GM12891 (cell line): ENCODE results near the gene VAV2.

Source experiments
- DNase-seq: peaks from one replicate; pipeline ENCODE4 v3.0.0; 2011; ENCODE audit warnings: low spot score; ENCODE audit not compliant: insufficient read length
- FAIRE-seq: peaks from 2 replicates; lab custom pipeline; 2011; peaks lifted over from hg19 to GRCh38; lab: Jason Lieb, UNC
- PAX5 ChIP-seq: IDR thresholded peaks from 2 replicates; pipeline ENCODE4 v1.6.1; 2011; ENCODE audit warnings: low read length, moderate library complexity, mild to moderate bottlenecking; ENCODE audit not compliant: insufficient read depth, severe bottlenecking
- POLR2A ChIP-seq: IDR thresholded peaks from 2 replicates; pipeline ENCODE4 v1.6.1; 2011; ENCODE audit warnings: low read depth, low read length, control low read depth
- POLR2AphosphoS5 ChIP-seq: IDR thresholded peaks from 2 replicates; pipeline ENCODE4 v1.6.1; 2011; ENCODE audit warnings: low read depth, low read length, control low read depth
- POU2F2 ChIP-seq: IDR thresholded peaks from 2 replicates; pipeline ENCODE4 v1.6.1; 2011; ENCODE audit warnings: low read depth, mild to moderate bottlenecking, control low read depth, low read length, moderate library complexity
- SPI1 ChIP-seq: IDR thresholded peaks from 2 replicates; pipeline ENCODE4 v1.6.1; 2011; ENCODE audit warnings: low read depth, low read length, control low read depth
- TAF1 ChIP-seq: IDR thresholded peaks from 2 replicates; pipeline ENCODE4 v1.6.1; 2011; ENCODE audit warnings: low read depth, low read length, control low read depth

The VAV2 gene

GRCh38 chr9:133953621-133953975 lies 38.5 kb downstream of the VAV2 start:
- DNase-seq = no peak
- TF ChIP-seq PAX5 = no peak
- no peak for TF ChIP-seq SPI1
- TF ChIP-seq POLR2AphosphoS5 = no peak
- no peak for TF ChIP-seq POLR2A
- TF ChIP-seq TAF1 = no peak
- no peak for TF ChIP-seq POU2F2
- no peak for FAIRE-seq

DNA sequence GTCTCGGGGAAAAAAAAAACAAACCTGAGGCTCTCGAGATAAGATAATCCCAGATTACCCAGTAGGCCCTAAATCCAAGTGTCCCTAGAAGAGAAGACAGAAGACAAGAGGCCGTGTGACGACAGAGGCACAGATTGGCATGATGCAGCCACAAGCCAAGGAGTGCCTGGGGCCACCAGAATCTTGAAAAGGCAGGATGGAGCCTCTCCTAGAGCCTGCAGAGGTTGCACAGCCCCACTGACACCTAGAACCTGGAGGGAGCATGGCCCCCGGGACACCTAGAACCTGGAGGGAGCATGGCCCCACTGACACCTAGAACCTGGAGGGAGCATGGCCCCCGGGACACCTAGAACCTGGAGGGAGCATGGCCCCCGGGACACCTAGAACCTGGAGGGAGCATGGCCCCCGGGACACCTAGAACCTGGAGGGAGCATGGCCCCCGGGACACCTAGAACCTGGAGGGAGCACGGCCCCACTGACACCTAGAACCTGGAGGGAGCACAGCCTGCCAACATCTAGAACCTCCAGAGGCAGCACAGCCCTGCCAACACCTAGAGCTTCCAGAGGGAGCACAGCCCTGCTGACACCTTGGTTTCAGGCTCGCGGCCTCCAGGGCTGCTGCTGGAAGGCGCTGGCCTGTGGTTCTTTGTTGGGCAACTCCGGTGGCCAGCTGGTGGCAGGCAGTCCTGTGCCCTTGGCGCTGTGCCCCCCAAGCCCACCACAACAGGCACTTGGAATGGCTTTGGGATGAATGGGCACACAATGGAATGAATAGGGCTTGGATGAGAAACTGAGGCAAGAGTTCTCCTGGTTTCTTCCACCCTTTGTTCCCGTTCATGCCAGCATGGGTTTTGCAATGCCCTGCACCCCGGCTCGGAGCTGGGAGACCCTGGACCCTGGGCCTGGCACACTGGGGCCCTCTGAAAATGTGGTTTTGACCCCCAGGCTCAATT lies 39.2 kb downstream of the VAV2 start:
- DNase-seq (no peak), FAIRE-seq (no peak)
- TF ChIP-seq POLR2A (no peak), POU2F2 (no peak), PAX5 (no peak), POLR2AphosphoS5 (no peak)

DNA sequence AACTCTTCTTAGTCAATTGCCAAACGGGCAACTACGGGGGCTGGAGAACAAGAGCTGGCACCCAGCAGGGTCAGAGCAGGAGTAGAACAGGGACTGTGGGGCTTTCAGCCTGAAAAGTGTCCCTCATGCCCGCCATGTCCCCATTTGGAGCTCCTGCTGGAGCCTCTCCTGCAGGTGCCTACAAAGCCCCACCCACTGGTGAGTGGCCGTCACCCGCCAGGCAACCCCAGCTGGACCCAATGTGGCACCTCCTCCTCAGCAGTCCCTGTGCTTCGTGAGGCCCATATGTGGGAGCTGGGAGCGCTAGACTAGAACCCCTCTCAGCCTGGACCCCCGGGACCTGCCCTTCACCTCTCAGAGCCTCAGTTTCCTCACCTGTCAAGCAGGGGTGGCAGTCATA lies 40.9 kb downstream of the VAV2 start:
- DNase-seq (no peak), FAIRE-seq (no peak)
- TF ChIP-seq PAX5 (no peak), TAF1 (no peak), SPI1 (no peak), POU2F2 (no peak), POLR2A (no peak), POLR2AphosphoS5 (no peak)

GRCh38 chr9:133950629-133951111 lies 41.5 kb downstream of the VAV2 start:
- DNase-seq (no peak), FAIRE-seq (no peak)
- no peak for TF ChIP-seq POLR2A
- TF ChIP-seq POLR2AphosphoS5 = no peak
- TF ChIP-seq POU2F2 = no peak
- no peak for TF ChIP-seq TAF1
- no peak for TF ChIP-seq SPI1
- TF ChIP-seq PAX5 = no peak

- DNase-seq (no peak), FAIRE-seq (no peak)
- TF ChIP-seq POLR2AphosphoS5 (no peak), POU2F2 (no peak), SPI1 (no peak), TAF1 (no peak), POLR2A (no peak), PAX5 (no peak)
These were observed 41.9 kb downstream of the VAV2 start for GRCh38 chr9:133950192-133950591.

- FAIRE-seq = no peak
- TF ChIP-seq PAX5 = no peak
- TF ChIP-seq SPI1 = no peak
- TF ChIP-seq TAF1 = no peak
- TF ChIP-seq POU2F2 = no peak
- no peak for TF ChIP-seq POLR2AphosphoS5
- no peak for TF ChIP-seq POLR2A
- DNase-seq = no peak
These were observed 42.5 kb downstream of the VAV2 start for GRCh38 chr9:133949486-133950061.

DNA sequence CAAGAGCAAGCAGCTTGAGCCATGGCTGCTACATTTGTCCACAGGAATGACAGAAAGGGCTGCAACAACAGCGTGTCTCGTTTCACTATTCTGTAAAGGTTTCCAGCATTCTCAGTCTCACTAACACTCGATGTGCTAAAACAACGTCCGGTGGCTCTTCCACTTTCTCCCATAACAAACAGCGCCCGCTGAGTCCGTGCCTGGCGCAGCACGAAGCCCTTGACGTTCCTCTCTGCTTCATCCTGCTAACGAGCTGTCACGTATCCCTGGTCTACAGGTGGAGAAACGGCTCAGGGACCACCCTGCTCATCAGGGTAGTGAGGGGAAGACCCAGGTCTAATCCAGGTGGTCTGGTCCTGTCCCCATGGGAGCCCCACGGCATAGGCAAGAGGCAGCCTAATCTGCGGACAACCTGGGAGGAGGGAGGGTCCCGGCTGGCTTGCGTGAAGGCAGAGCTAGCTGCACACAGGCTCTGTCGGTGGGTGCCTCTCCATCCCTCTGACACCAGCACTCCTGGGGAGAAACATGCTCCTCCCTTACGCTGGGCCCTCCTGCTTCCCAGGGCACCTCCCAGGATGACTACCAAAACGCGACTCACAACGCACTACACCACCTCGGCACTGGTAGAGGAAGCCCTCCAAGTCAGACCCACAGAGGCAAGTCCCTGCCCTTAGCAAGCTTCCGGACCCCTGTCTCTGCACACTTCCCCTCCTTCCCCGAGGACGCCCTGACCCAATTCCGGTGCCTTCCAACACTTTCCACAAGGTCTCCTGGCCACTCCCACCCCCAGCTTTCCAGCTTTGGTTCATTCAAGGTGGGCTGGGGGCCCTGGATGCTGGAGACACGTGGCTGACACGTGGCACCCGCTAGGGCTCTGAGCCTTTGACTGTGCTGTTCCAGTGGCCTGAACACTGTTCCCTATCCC lies 43.3 kb downstream of the VAV2 start:
- DNase-seq (no peak), FAIRE-seq (peak; percentile 31)
- no peak for TF ChIP-seq TAF1
- TF ChIP-seq POLR2AphosphoS5 = no peak
- TF ChIP-seq POU2F2 = no peak
- no peak for TF ChIP-seq SPI1
- no peak for TF ChIP-seq PAX5
- no peak for TF ChIP-seq POLR2A

DNA sequence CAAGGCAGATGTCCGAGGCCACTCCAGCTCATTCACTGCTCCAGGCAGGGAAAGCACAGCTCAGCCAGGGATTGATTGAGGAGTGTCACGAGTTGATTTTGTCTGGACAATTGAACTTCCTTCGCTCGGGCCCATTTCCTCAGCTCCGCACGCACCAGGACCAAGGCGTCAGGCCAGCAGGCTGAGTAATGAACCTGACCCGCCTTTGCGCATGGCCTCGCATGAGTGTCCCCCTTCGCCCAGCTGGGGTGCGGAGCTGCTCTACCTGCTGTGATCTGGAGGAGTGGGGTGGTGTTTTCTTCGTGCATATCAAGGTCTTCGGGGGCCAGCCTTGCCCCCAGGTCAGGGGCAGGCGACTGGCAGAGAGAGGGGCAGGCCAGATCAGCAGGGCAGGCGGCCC lies 44.0 kb downstream of the VAV2 start:
- no peak for DNase-seq
- TF ChIP-seq POU2F2 (no peak), PAX5 (no peak), TAF1 (no peak), SPI1 (no peak), POLR2AphosphoS5 (no peak), POLR2A (no peak)
- FAIRE-seq = no peak
